GM21515 (cell line): ENCODE data around the gene HSD11B1L.
"Not testable (repeated sequence)": the region's sequence is repeated elsewhere in the genome, so short reads cannot be mapped to it uniquely, and the experiment has no call there.

ENCODE experiments used
- ATAC-seq: cut with Tn5 transposase; IDR thresholded peaks from one replicate; pipeline ENCODE4 v1.9.1; 2021; ENCODE audit not compliant: unreplicated experiment

HSD11B1L gene

GRCh38 chr19:5697890-5698634, 17.2 kb downstream of the HSD11B1L start:
- no peak for ATAC-seq

GRCh38 chr19:5698635-5699422, 18.0 kb downstream of the HSD11B1L start:
- no peak for ATAC-seq

GRCh38 chr19:5700455-5701092, 19.7 kb downstream of the HSD11B1L start:
- no peak for ATAC-seq

GRCh38 chr19:5702053-5702410, 21.2 kb downstream of the HSD11B1L start:
- not testable (repeated sequence) for ATAC-seq

GRCh38 chr19:5703819-5704818, 23.3 kb downstream of the HSD11B1L start:
- no peak for ATAC-seq

- no peak for ATAC-seq
These were observed 24.7 kb downstream of the HSD11B1L start for GRCh38 chr19:5705552-5705951.

GRCh38 chr19:5706876-5707573, 26.2 kb downstream of the HSD11B1L start:
- no peak for ATAC-seq

- no peak for ATAC-seq
These were observed 27.0 kb downstream of the HSD11B1L start for GRCh38 chr19:5707576-5708575.

- no peak for ATAC-seq
These were observed 30.2 kb downstream of the HSD11B1L start for GRCh38 chr19:5711025-5711424.

- ATAC-seq: no peak
These were observed 30.9 kb downstream of the HSD11B1L start for GRCh38 chr19:5711713-5712161.

GRCh38 chr19:5713228-5713627, 32.4 kb downstream of the HSD11B1L start:
- ATAC-seq: no peak

- no peak for ATAC-seq
These were observed 34.0 kb downstream of the HSD11B1L start for GRCh38 chr19:5714816-5715215.

- ATAC-seq: no peak
These were observed 36.5 kb downstream of the HSD11B1L start for GRCh38 chr19:5717215-5717935.

- ATAC-seq: no peak
These were observed 37.3 kb downstream of the HSD11B1L start for GRCh38 chr19:5718037-5718578.

- no peak for ATAC-seq
These were observed 37.9 kb downstream of the HSD11B1L start for GRCh38 chr19:5718579-5719273.

GRCh38 chr19:5719274-5719960, 38.6 kb downstream of the HSD11B1L start:
- peak; percentile 20 for ATAC-seq
